Measurements from ENCODE around the gene IPO5.

GRCh38 chr13:97933776-97934175, 19.7 kb upstream of the IPO5 start:
- TF ChIP-seq STAT6 (CRISPR knock-in tag; conservative IDR thresholded peaks at IDR 0.05; ENCODE audit: low read depth) (no peak), JUN (CRISPR knock-in tag; IDR thresholded peaks at IDR 0.05) (no peak), CTCF (IDR thresholded peaks at IDR 0.05) (no peak)

All from WTC11 (cell line).